GM21825 (cell line): ENCODE data around the gene TNS3.

Experiments used
- ATAC-seq: cut with Tn5 transposase; IDR thresholded peaks from one replicate; pipeline ENCODE4 v1.9.1; 2021; ENCODE audit warnings: mild to moderate bottlenecking, moderate library complexity; ENCODE audit not compliant: unreplicated experiment

The TNS3 gene

DNA sequence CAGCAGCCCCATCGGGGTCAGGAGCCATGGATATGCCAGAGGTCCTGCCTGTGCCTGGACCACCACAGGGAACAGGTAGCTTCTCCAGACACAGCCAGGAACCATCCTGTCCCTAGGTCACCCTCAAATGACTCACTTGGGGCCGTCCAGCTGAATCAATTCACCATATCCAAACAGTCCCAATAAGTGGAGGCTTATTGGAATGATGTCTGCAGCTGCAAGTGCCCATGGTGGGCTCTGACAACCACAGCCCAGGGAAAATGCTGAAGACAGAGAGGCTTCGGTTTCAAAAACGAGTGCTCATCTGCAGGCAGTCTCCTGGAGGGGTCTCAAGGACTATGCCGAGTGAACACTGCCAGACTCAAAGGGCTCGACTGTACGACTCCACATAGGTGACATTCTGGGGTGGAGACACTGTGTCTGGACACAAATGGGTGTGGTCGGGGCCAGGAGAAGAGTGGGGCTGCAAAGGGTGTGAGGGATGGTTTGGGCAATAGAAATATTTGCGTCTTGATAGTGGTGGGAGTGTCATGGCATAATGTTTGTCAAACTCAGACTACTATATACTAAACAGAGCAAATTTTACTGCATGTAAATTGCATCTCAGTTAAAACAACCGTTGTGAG is 204.8 kb downstream of the TNS3 start:
- no peak for ATAC-seq

- ATAC-seq, result no peak
Observed at GRCh38 chr7:47375121-47375938, 206.6 kb downstream of the TNS3 start.

DNA sequence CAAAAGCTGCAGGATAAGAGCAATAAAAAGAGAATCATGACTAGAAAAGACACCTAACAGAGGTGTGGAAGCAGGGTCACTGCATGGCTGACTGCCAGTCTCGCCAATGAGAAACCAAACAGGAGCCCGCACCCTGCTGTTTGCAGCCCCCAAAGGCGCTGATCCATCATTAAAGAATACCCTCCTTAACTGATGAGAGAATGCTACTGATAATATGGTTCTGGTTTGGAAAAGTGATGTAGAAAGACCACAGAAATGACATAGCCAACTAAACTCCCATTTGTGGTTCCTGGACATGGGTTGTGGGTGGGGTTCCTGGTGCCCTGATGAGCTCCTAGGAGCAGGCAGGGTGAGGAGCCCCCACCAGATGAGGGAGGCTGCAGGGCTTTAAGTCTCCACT is 207.4 kb downstream of the TNS3 start:
- no peak for ATAC-seq

GRCh38 chr7:47373871-47374451 is 207.9 kb downstream of the TNS3 start:
- no peak for ATAC-seq

GRCh38 chr7:47371733-47372368 is 210.1 kb downstream of the TNS3 start:
- ATAC-seq, result no peak

- no peak for ATAC-seq
Observed at GRCh38 chr7:47371317-47371716, 210.6 kb downstream of the TNS3 start.

DNA sequence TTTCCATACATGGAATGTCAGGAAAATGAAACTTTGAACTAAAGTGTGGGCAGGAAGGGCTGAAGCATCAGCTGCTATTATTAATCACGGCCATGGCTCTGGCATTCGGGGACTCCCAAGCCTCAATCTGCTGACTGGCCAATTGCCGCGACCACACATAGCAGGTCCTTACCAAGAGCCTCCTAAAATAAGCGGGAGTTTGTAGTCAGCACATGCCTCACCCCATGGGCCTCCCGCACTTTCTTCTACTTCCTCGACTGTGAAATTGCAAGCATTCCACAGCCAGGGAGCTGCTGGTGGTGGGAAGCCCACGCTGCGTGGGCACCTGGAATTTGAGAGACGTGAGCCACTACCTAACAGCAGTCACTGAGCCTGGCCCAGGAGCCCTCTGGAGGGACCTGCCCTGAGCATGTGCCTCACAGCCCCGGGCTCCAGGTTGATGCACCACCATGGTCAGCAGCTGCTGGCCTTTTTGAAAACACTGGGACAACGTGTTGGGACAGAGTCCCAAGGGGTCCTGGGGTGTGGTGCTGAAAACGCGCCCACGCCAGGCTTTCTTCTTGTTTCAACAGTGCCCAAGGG is 211.4 kb downstream of the TNS3 start:
- ATAC-seq, result no peak

DNA sequence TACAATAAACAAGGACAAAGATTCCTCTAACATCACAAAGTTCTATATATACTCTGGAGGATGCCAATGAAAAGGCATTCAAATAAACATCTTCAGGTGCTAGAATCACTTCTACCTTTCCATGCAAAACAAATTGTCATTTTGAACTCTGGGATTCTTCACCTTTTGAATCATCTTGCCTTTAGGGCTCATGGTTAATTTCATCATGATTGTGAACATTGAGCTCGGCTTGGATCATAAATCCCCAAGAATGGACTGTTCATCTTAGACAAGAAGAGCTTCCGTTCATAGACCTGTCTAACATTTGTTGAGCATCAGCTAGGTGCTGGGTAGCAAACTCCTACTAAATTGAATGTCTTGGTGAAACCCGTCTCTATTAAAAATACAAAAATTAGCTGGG is 212.2 kb downstream of the TNS3 start:
- ATAC-seq, result no peak

- no peak for ATAC-seq
Observed at GRCh38 chr7:47368190-47368812, 213.6 kb downstream of the TNS3 start.

- ATAC-seq, result no peak
Observed at GRCh38 chr7:47367369-47367768, 214.5 kb downstream of the TNS3 start.

GRCh38 chr7:47366960-47367359 is 215.0 kb downstream of the TNS3 start:
- ATAC-seq, result no peak

- no peak for ATAC-seq
Observed at GRCh38 chr7:47366211-47366610, 215.7 kb downstream of the TNS3 start.

DNA sequence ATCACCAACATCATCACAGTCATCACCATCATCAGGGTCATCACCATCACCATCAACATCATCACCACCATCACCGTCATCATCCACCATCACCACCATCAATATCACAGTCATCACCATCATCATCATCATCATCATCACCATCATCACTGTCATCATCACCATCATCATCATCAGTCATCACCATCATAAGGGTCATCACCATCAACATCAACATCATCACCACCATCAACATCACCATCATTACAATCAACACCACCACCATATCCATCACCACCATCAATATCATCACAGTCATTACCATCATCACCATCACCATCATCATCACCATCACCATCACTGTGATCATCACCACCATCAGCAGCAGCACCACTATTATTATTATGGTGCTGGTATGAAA is 218.9 kb downstream of the TNS3 start:
- no peak for ATAC-seq

GRCh38 chr7:47361746-47362215 is 220.1 kb downstream of the TNS3 start:
- ATAC-seq, result no peak

DNA sequence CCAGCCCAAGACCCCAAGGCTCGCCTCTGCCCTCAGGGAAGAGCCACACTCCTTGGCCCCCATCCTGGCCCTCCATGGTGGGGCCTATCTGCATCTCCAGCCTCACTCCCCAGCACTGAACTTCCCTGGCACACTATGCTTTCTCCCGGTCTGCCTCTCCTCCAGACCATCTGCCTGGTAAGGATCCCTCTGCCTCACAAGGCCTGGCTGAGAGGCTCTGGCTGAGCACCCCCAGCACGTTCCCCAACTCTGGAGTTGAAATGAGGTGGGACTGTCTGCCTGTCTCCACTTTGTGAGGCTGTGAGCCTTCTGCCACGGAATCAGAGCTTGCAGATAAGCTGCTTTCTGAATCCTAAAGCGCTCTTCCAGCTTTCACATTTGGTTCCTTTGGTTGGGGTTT is 220.7 kb downstream of the TNS3 start:
- no peak for ATAC-seq

DNA sequence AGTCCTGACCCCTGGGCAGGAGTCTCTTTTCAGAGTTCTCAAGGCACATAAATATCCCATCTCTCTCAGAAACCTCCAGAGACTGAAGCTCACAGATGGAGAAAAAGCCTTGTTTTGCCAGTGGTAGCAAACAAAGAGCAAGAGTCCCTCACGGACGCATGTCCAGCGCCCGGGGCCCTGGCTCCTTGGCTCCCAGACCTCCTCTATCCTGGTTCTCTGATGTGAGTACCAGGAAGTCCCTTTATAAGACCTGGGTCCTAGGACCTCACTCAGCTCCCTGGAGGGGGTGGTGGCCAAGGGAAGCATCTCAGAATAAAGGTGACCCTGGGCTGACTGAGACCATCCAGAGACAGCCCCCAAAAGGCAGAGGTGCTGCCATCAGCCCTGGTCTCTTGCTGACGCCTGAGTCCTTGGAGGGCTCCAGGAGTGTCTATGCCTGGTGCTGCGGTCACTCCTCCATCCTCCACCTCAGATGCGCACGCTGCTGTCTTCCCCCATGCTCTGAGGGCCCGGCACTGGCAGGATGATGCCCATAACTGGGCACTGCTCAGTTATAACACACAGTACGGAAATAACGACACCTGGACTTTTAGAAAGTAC is 221.5 kb downstream of the TNS3 start:
- no peak for ATAC-seq

DNA sequence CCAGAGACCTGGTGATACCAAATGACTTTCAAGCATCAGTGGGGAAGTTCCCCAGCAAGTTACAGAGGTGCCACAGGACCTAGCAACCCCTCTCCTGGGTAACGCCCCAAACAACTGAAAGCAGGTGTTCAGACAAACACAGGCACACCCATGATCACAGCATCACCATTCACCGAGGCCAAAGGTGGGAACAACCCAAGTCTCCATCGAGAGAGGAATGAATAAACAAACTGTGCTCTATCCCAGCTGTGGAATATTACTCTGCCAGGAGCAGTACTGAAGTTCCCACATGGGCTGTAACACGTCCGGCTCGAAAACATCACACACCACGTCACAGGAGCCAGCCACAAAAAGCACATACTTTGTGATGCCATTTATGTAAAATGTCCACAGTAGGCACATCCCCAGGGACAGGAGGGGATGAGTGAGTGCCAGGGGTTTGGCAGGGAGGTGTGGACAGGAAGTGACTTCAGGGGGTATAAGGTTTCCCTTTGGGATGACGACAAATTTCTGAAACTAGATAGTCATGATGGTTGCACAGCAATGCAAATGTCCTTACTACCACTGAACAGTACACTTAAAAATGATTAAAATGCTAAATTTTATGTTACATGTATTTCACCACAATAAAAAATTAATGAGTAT is 222.8 kb downstream of the TNS3 start:
- ATAC-seq, result no peak

DNA sequence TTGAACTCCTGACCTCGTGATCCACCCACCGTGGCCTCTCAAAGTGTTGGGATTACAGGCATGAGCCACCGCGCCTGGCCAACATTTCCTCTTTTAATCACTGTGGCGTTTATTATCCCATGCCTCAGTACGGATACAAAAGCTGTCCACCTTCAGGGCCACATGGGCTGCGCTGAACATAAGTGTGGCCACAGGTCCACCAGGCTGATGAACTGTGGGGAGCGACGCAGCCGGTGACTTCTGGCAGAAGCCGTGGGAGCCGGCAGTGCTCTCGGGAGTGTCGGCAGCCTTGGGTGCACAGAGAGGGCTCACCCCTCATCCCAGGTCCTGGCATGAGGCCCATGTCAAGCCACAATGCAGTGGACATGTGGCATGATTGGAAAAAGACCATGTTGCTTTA is 223.6 kb downstream of the TNS3 start:
- no peak for ATAC-seq

- no peak for ATAC-seq
Observed at GRCh38 chr7:47357863-47358262, 224.0 kb downstream of the TNS3 start.

DNA sequence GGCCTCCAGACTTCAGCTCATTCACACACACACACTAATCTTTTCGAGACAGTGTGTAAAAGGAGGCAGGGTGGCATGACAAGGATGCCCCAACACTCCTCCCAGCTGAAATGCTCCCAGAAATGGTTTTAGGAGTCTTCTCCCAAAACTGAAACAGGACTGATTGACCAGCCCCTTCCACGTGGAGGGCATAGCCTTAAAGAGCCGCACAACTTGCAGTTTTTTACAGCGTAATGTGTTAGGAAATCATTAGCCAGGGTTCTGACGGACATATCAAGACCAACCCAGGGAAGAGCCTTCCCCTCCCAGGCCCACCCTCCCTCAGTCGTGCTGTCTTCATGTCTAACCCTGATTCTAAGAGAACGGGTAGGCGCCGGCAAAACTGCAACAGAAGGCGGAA is 224.6 kb downstream of the TNS3 start:
- no peak for ATAC-seq
